ENCODE measurements around the gene CARF.
A peak's percentile ranks its signal among the peaks of the same experiment; 100 is the strongest.
"Not testable (repeated sequence)": the region's sequence is repeated elsewhere in the genome, so short reads cannot be mapped to it uniquely, and the experiment has no call there.

The CARF gene

GRCh38 chr2:202883987-202884675 is 27.9 kb upstream of the CARF start:
- peak; percentile 13 to 68 for DNase-seq (ENCODE audit: low read depth in 2 of 2)

GRCh38 chr2:202885190-202885589 is 26.9 kb upstream of the CARF start:
- H3K4me3 ChIP-seq (replicated peaks in 1 of 2; ENCODE audit: low read depth in 2 of 2, low read length in 2 of 2), result no peak overlapping the region
- DNase-seq (ENCODE audit: low read depth in 2 of 2), result no peak
- TF ChIP-seq CTCF (IDR thresholded peaks at IDR 0.05; ENCODE audit: low read depth, low read length), result no peak

More at GRCh38 chr2:202883987-202884675, 27.9 kb upstream of the CARF start:
- peak; percentile 16 for TF ChIP-seq CTCF (IDR thresholded peaks at IDR 0.05; ENCODE audit: low read depth, low read length)
- H3K4me3 ChIP-seq (replicated peaks in 1 of 2; ENCODE audit: low read depth in 2 of 2, low read length in 2 of 2), result no peak overlapping the region

GRCh38 chr2:202905507-202905906 is 6.6 kb upstream of the CARF start:
- not testable (repeated sequence) for H3K4me3 ChIP-seq (replicated peaks in 1 of 2; ENCODE audit: low read depth in 2 of 2, low read length in 2 of 2); DNase-seq (ENCODE audit: low read depth in 2 of 2)

- no peak for TF ChIP-seq CTCF (IDR thresholded peaks at IDR 0.05; ENCODE audit: low read depth, low read length)
- no peak for DNase-seq (ENCODE audit: low read depth in 2 of 2)
- no peak overlapping the region for H3K4me3 ChIP-seq (replicated peaks in 1 of 2; ENCODE audit: low read depth in 2 of 2, low read length in 2 of 2)
These were observed 3.9 kb upstream of the CARF start for GRCh38 chr2:202908186-202908585.

GRCh38 chr2:202909394-202910192 is 2.5 kb upstream of the CARF start:
- peak; percentile 20 to 36 for DNase-seq (ENCODE audit: low read depth in 2 of 2)
- TF ChIP-seq CTCF (IDR thresholded peaks at IDR 0.05; ENCODE audit: low read depth, low read length), result no peak
- H3K4me3 ChIP-seq (replicated peaks in 1 of 2; ENCODE audit: low read depth in 2 of 2, low read length in 2 of 2), result no peak overlapping the region

- DNase-seq (ENCODE audit: low read depth in 2 of 2), result not testable (repeated sequence)
- H3K4me3 ChIP-seq (replicated peaks in 1 of 2; ENCODE audit: low read depth in 2 of 2, low read length in 2 of 2), result peak overlapping the region; percentile 83 to 98
These were observed 1.8 kb upstream of the CARF start for GRCh38 chr2:202910250-202910649.

- H3K4me3 ChIP-seq (replicated peaks in 1 of 2; ENCODE audit: low read depth in 2 of 2, low read length in 2 of 2), result peak overlapping the region; percentile 83 to 98
- TF ChIP-seq CTCF (IDR thresholded peaks at IDR 0.05; ENCODE audit: low read depth, low read length), result no peak
These were observed 1.4 kb upstream of the CARF start for GRCh38 chr2:202910698-202911097.

More at GRCh38 chr2:202910698-202911097, 1.4 kb upstream of the CARF start:
- no peak for DNase-seq (ENCODE audit: low read depth in 2 of 2)
